Stimulated activated CD4-positive, alpha-beta T cell treated with anti-CD3 and anti-CD28 coated beads, Interleukin-4, amount 100 ng/mL, for 4 hours (primary cell): ENCODE results near the gene THOP1.
A peak's percentile ranks its signal among the peaks of the same experiment; 100 is the strongest.
"Not testable (repeated sequence)": the region's sequence is repeated elsewhere in the genome, so short reads cannot be mapped to it uniquely, and the experiment has no call there.

ENCODE experiments used
- DNase-seq, 2 experiments: peaks; one replicate each; pipeline ENCODE4 v3.0.0-alpha.2; 2020

THOP1 gene

DNA sequence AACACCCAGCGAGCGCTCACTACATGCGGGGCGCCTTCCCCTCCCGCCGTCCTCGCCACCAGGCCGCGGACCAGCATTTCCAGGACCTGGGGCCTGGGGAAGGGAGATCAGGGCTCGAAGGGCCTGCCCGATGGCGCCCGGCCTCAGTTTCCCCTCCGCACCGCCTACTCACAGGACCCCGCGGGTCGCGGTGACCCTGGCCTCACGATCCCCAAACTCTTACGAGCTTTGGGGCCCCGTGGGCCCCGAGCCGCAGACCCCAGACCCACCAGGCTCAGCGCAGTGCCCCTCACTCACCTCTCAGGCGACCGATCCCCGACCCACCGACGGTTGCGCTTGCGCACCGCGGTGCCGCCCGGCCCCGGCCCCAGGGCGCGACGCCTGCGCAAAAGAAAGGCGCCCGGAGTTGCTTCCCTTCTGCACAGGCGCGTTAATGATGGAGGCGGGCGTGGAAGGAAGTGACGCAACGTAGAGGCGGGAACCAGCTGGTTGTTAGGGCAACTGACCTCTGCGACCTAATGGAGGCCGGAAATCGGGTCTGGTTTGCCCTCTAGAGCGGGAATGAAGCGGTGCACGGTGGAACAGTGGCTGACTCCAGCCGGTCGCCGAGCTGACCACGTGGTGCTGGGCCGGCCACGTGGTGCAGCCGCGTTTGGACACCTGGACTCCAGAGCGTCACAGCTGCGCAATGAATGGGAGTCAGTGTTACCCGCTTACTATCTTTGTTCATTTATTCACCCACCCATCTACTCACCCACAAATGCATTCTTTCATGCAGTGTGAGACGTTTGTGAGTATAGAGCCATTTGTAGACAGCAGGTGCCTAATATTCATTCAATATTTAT, 2.1 kb upstream of the THOP1 start, which contains the start of gene SGTA:
Gene SGTA (minus strand): TSS at position 338 of the 845 bp plus-strand sequence. CDS start 14,205 bp downstream, outside the sequence.
- peak; percentile 91 to 97 for DNase-seq

GRCh38 chr19:2783781-2784145, 1.5 kb upstream of the THOP1 start:
- DNase-seq, result no peak

DNA sequence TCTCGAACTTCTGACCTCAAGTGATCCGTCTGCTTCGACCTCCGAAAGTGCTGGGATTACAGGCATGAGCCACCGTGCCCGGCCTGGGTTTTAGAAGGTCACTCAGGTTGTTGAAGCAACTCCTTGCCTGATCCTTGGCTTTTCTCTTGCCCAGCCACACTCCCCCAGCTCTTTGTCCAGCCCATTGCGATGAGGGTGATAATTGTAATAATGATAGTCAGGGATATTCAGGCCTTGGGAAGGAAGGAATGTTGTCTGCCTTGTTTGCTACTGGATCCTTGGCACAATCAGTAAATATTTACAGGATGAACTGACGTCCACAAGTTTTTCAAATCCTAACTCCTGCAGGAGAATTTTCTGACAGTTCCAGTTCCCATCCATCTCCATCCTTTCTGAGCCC, 1.8 kb downstream of the THOP1 start:
- no peak for DNase-seq

DNA sequence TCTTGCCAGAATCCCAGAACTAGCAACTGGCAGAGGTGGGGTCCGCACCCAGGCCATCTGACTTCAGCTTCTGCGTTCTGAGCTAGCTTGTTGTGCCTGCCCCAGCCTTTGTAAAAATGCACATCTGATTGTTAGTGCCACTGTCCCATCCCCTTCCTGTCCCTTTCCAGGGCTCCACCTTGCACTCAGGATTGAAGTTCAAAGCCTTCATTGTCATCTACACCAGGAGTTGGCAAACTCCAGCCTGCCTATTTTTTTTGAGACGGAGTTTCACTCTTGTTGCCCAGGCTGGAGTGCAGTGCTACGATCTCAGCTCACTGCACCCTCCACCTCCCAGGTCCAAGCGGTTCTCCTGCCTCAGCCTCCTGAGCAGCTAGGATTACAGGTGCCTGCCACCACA, 2.9 kb downstream of the THOP1 start:
- no peak for DNase-seq

GRCh38 chr19:2790194-2790556, 4.9 kb downstream of the THOP1 start:
- no peak for DNase-seq

GRCh38 chr19:2790557-2791271, 5.4 kb downstream of the THOP1 start:
- no peak for DNase-seq

DNA sequence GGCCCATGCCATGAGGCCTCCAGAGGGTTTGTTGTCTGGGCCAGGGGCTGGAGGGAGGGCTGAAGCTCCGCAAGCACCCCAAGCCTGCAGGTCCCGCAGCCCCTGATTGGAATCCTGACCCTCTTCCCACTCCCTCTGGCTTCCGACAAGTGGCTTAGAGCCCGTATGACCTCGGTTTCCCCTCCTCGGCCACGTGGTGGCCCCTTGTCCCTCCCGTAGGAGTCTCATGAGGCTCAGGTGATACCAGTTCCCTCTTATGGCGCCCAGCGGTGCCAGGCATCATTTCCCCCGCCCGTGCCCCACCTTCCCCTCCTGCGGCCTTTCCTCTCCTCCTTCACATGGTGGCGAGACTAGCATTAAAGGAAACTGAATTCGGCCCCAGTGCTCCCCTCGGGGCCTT, 6.1 kb downstream of the THOP1 start:
- no peak for DNase-seq

GRCh38 chr19:2791876-2792275, 6.6 kb downstream of the THOP1 start:
- DNase-seq, result no peak

- not testable (repeated sequence) for DNase-seq
Measured at GRCh38 chr19:2792666-2793065, 7.4 kb downstream of the THOP1 start.

DNA sequence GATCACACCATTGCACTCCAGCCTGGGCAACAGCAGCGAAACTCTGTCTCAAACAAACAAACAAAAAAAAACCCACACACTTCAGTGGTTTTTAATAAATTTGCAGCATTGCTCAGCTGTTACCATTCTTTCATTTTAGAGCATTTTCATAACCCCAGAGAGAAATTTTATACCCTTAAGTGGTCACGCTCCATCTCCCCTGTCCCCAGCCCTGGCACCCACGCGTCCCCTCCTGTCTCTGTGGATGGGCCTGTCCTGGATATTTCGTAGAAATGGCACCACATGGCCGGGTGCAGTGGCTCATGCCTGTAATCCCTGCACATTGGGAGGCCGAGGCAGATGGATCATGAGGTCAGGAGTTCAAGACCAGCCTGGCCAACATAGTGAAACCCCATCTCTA, 7.8 kb downstream of the THOP1 start:
- no peak for DNase-seq

DNA sequence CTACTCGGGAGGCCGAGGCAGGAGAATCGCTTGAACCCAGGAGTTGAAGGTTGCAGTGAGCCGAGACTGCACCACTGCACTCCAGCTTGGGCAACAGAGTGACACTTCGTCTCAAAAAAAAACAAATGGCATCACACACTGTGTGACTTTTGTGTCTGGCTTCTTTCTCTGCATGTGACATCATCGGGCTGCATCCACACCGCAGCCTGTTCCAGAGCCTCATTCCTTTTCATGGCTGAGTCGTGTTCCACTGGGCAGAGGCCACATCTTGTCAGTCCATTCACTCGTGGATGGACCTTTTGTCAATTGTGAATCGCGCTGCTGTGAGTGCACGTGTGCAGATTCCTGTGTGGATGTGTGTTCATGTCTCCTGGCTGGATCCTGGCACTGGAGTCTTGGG, 8.3 kb downstream of the THOP1 start:
- DNase-seq, result no peak

GRCh38 chr19:2795827-2796658, 10.7 kb downstream of the THOP1 start:
- DNase-seq, result no peak

- DNase-seq, result no peak
Measured at GRCh38 chr19:2796659-2797266, 11.5 kb downstream of the THOP1 start.

- no peak for DNase-seq
Measured at GRCh38 chr19:2797280-2797679, 12.0 kb downstream of the THOP1 start.

DNA sequence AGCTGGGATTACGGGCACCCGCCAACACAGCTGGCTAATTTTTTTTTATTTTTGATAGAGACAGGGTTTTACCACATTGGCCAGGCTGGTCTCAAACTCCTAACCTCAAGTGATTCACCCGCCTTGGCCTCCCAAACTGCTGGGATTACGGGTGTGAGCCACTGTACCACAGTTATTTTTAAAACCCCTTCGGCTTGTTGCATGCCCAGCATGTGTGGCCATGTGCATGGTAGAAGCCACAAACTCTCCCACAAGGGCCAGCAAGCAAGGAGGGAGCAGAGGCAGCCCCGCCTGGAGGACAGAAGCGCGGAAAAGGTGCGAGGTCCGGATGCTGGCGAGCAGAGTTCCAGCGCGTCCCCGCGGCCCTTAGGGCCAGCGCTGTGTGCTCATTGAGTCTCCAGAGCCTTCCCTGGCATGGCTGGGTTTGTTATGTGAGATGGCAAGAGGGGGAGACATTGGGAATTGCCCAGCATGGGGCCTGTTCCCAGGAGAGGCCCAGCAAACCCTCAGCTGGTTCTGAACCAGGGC, 12.9 kb downstream of the THOP1 start:
- DNase-seq, result no peak

- DNase-seq, result no peak
Measured at GRCh38 chr19:2798733-2799132, 13.4 kb downstream of the THOP1 start.

DNA sequence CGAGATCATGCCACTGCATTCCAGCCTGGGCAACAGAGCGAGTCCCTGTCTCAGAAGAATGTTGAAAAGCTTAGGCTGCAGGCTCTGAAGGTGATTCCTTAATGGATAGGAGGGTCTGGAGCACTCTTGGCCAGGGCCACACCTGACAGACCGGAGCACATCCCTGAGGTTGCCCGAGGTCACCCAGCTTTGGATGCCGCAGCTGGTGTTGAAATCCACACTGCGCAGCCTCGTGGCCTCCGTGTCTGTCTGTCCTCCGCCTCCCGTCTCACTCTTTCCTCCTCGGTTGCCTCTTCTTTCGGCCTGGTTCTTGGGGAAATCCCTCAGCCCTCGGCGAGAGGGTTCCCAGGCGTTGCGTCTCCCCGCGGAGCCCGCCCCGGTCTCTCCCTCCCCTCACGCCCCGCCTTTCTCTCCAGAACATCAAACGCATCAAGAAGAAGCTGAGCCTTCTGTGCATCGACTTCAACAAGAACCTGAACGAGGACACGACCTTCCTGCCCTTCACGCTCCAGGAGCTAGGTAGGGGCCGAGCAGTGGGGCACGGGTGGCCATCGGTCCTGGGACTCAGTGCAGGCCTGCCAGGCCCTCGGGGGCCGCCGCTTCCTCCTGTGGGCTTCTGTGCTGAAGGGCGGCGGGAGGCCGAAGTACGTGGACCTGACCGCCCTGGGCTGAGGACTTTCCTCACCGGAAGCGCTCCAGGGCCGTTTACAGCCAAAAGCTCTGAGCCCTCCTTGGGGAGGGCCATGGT, 14.1 kb downstream of the THOP1 start:
- DNase-seq, result no peak

- DNase-seq, result no peak
Measured at GRCh38 chr19:2800506-2800905, 15.2 kb downstream of the THOP1 start.

DNA sequence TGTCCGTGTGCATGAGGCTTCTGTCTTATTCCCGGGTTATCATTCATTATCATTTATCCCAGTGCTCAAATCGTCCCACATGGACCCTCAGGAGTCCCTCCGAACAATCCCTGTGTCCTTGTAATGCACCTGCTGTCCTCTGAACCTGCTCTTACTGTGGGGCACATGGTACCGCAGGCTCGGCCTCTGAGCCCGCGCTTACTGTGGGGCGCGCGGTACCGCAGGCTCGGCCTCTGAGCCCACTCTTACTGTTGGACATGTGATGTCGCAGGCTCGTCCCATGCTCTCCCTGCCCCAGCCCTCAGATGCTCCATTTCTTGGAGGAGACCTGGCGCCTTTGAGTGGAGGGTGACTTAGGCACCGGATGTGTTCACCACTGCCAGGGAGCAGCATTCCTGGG, 17.5 kb downstream of the THOP1 start:
- no peak for DNase-seq

- no peak for DNase-seq
Measured at GRCh38 chr19:2803486-2804155, 18.3 kb downstream of the THOP1 start.
